NCI-H146 treated with DMSO at 0.1 percent for 48 hours (cell line): Measurements from ENCODE around the gene TOR2A.

Source experiments
- DNase-seq: peaks from one replicate; lab custom pipeline; 2025; ENCODE audit not compliant: unreplicated experiment; lab: John Stamatoyannopoulos, UW

Gene TOR2A

GRCh38 chr9:127720865-127721227, 14.2 kb downstream of the TOR2A start:
- DNase-seq = no peak

- DNase-seq = no peak
Measured at GRCh38 chr9:127720031-127720864, 14.8 kb downstream of the TOR2A start.

GRCh38 chr9:127717766-127718165, 17.3 kb downstream of the TOR2A start:
- no peak for DNase-seq

- DNase-seq = no peak
Measured at GRCh38 chr9:127716412-127716811, 18.7 kb downstream of the TOR2A start.

- DNase-seq = peak; percentile 76
Measured at GRCh38 chr9:127715470-127716337, 19.4 kb downstream of the TOR2A start, which contains the start of the genes PTRH1 and TTC16. TSS of gene PTRH1 (minus strand) at chr9:127715663. CDS start at chr9:127715639, 24 bp downstream. TSS of gene TTC16 (plus strand) at chr9:127716079. CDS start at chr9:127716146, 67 bp downstream.

GRCh38 chr9:127714951-127715469, 20.1 kb downstream of the TOR2A start:
- DNase-seq = no peak

GRCh38 chr9:127714020-127714750, 20.9 kb downstream of the TOR2A start:
- DNase-seq = no peak

GRCh38 chr9:127712867-127713266, 22.2 kb downstream of the TOR2A start:
- DNase-seq = no peak

GRCh38 chr9:127712371-127712770, 22.7 kb downstream of the TOR2A start:
- DNase-seq = no peak

GRCh38 chr9:127711831-127712274, 23.2 kb downstream of the TOR2A start:
- DNase-seq = peak; percentile 83

GRCh38 chr9:127711226-127711701, 23.8 kb downstream of the TOR2A start:
- DNase-seq = no peak

- DNase-seq = no peak
Measured at GRCh38 chr9:127710204-127710783, 24.8 kb downstream of the TOR2A start.

GRCh38 chr9:127708952-127709587, 26.0 kb downstream of the TOR2A start:
- DNase-seq = no peak

- peak; percentile 16 for DNase-seq
Measured at GRCh38 chr9:127707766-127708165, 27.3 kb downstream of the TOR2A start.

- peak; percentile 30 for DNase-seq
Measured at GRCh38 chr9:127706836-127707241, 28.3 kb downstream of the TOR2A start, which contains the start of gene CFAP157. TSS of gene CFAP157 (plus strand) at chr9:127706988. CDS start at chr9:127707032, 44 bp downstream.

- DNase-seq = no peak
Measured at GRCh38 chr9:127705577-127706379, 29.3 kb downstream of the TOR2A start.

- no peak for DNase-seq
Measured at GRCh38 chr9:127703289-127703946, 31.7 kb downstream of the TOR2A start.

GRCh38 chr9:127700594-127701255, 34.4 kb downstream of the TOR2A start:
- no peak for DNase-seq
